K562 (cell line): ENCODE results near the gene DOCK1. TPM values are rescaled to one million over a fixed set of nuclear protein-coding genes. Genes with fewer than 3 reads are reported as not detected.

Source experiments
- ATAC-seq: fragments of 200-7000 bp; cut with Tn5 transposase; 3 replicates; pipeline ENCODE4 v1.9.1; 2020; ENCODE audit warnings: moderate library complexity
- BruUV-seq: library from RNA; stranded (reverse); fragments of 400-500 nt; replicated peaks from 2 replicates; lab custom pipeline; 2021; lab: Mats Ljungman, UMichigan
- CTCF ChIA-PET: fragments of 300-600 bp; formaldehyde crosslinking; extraction: SDS; loops from one replicate; lab custom pipeline; 2021; ENCODE audit warnings: low intra/inter-chr PET ratio; lab: Yijun Ruan, JAX
- POLR2A ChIA-PET: fragments of 300-600, 350-650 bp; sonication (Branson Sonifier 250); formaldehyde crosslinking; extraction: SDS; loops from one replicate; lab custom pipeline; 2021; ENCODE audit warnings: antibody characterized with exemption, inconsistent platforms; lab: Yijun Ruan, JAX
- DNase-seq, 4 experiments: peaks; one replicate each; pipeline versions ENCODE4 v3.0.0 to v3.0.0-alpha.2; 2011 to 2018; ENCODE audit warnings: low spot score in 3 of 4, mixed read lengths in 3 of 4; ENCODE audit errors: extremely low read depth in 1 of 4
- FAIRE-seq: peaks from 2 replicates; lab custom pipeline; 2011; peaks lifted over from hg19 to GRCh38; lab: Jason Lieb, UNC
- H2AFZ ChIP-seq: 2 replicates; pipeline ENCODE4 v1.6.0; 2011; ENCODE audit warnings: low read depth, low read length, control low read depth, inconsistent platforms
- H3K27ac ChIP-seq: fragments of 200-600 bp; 3 replicates; pipeline ENCODE4 v1.8.0; 2011; ENCODE audit warnings: low read depth, mild to moderate bottlenecking, control low read depth, inconsistent platforms, low read length, moderate library complexity, mixed read lengths; ENCODE audit errors: extremely low read depth
- H3K27me3 ChIP-seq, 2 experiments: fragments of 300-600 bp in 1 of 2; 2 replicates in 1 of 2; 3 replicates in 1 of 2; pipeline versions ENCODE4 v1.6.0 to v1.8.0; 2011; ENCODE audit warnings: inconsistent platforms in 2 of 2, low read length in 2 of 2, mild to moderate bottlenecking in 1 of 2, mixed read lengths in 1 of 2, moderate library complexity in 1 of 2; ENCODE audit not compliant: control insufficient read depth in 2 of 2, insufficient read depth in 2 of 2
- H3K36me3 ChIP-seq: fragments of 300-600 bp; 3 replicates; pipeline ENCODE4 v1.8.0; 2011; ENCODE audit warnings: mild to moderate bottlenecking, low read length, inconsistent platforms; ENCODE audit not compliant: control insufficient read depth, insufficient read depth
- H3K4me1 ChIP-seq, 2 experiments: fragments of 200-600 bp in 1 of 2; replicated peaks in 1 of 2; 2 replicates in 1 of 2; 3 replicates in 1 of 2; pipeline versions ENCODE4 v1.5.1 to v1.8.0; 2011; ENCODE audit warnings: inconsistent platforms in 2 of 2, low read length in 2 of 2, mild to moderate bottlenecking in 1 of 2, mixed read lengths in 1 of 2, moderate library complexity in 1 of 2; ENCODE audit not compliant: control insufficient read depth in 2 of 2, insufficient read depth in 2 of 2
- H3K4me2 ChIP-seq: 2 replicates; pipeline ENCODE4 v1.6.1; 2011; ENCODE audit warnings: low read length, control low read depth, inconsistent platforms, mixed read lengths; ENCODE audit not compliant: insufficient read depth
- H3K4me3 ChIP-seq: fragments of 200-600 bp; sonication (generic), shearing (Covaris generic); 2 replicates; pipeline ENCODE4 v1.5.1; 2016; ENCODE audit warnings: control low read depth, inconsistent platforms
- H3K79me2 ChIP-seq: fragments of 200-600 bp; 3 replicates; pipeline ENCODE4 v1.8.0; 2011; ENCODE audit warnings: low read length, inconsistent platforms; ENCODE audit not compliant: control insufficient read depth, insufficient read depth
- H3K9ac ChIP-seq, 2 experiments: 2 replicates each; pipeline versions ENCODE4 v1.6.0 to v1.6.1; 2011; ENCODE audit warnings: low read depth in 2 of 2, low read length in 2 of 2, control low read depth in 1 of 2, inconsistent platforms in 1 of 2, mild to moderate bottlenecking in 1 of 2, mixed read lengths in 1 of 2; ENCODE audit not compliant: insufficient read depth in 1 of 2
- H3K9me1 ChIP-seq: one replicate; pipeline ENCODE4 v1.6.0; 2011; ENCODE audit warnings: inconsistent platforms, mild to moderate bottlenecking, low read length, moderate library complexity; ENCODE audit not compliant: control insufficient read depth, insufficient read depth
- H3K9me3 ChIP-seq: replicated peaks from 2 replicates; pipeline ENCODE4 v1.5.1; 2011; ENCODE audit warnings: low read depth, low read length, inconsistent platforms; ENCODE audit not compliant: control insufficient read depth, insufficient read depth
- H4K20me1 ChIP-seq: replicated peaks from 2 replicates; pipeline ENCODE4 v1.6.1; 2011; ENCODE audit warnings: low read length, inconsistent platforms, mixed read lengths; ENCODE audit not compliant: control insufficient read depth, insufficient read depth
- AFF4 ChIP-seq: sonication (generic); formaldehyde crosslinking; IDR thresholded peaks from 2 replicates; pipeline ENCODE4 v1.8.0; 2023; ENCODE audit warnings: mild to moderate bottlenecking, missing genetic modification reagents
- GTF2B ChIP-seq: IDR thresholded peaks from 2 replicates; pipeline ENCODE4 v1.6.1; 2011; ENCODE audit not compliant: insufficient read length; ENCODE audit errors: extremely low read depth
- HNRNPLL ChIP-seq: fragments of 200-400 bp; formaldehyde crosslinking; IDR thresholded peaks from 2 replicates; pipeline ENCODE4 v1.6.1; 2017; ENCODE audit warnings: low read length, low read depth, mild to moderate bottlenecking; ENCODE audit not compliant: poor library complexity, severe bottlenecking
- IFI16 ChIP-seq: fragments of 250-450 bp; sonication (Bioruptor Pico); IDR thresholded peaks from 2 replicates; pipeline ENCODE4 v2.1.2; 2022; ENCODE audit warnings: mild to moderate bottlenecking, inconsistent platforms
- NCOA2 ChIP-seq, 2 experiments: fragments of 450-650 bp; IDR thresholded peaks; 2 replicates each; pipeline ENCODE4 v1.6.1; 2018; ENCODE audit warnings: mild to moderate bottlenecking in 2 of 2, moderate library complexity in 1 of 2; ENCODE audit not compliant: partially characterized antibody in 2 of 2
- PTBP1 ChIP-seq: fragments of 200-400 bp; formaldehyde crosslinking; IDR thresholded peaks from 2 replicates; pipeline ENCODE4 v1.6.1; 2017; ENCODE audit warnings: low read depth, low read length
- SMAD3 ChIP-seq: fragments of 450-650 bp; formaldehyde crosslinking; conservative IDR thresholded peaks from 2 replicates; pipeline ENCODE4 v1.4.0; 2020; ENCODE audit warnings: mild to moderate bottlenecking
- ZBED1 ChIP-seq: IDR thresholded peaks from 2 replicates; pipeline ENCODE4 v1.6.1; 2014
- WGBS: fragments of 100-300 bp; shearing (Covaris generic); methylation state at CpG from one replicate; pipeline ENCODE4 v1.1.6; 2016; ENCODE audit warnings: low coverage, mixed read lengths; ENCODE audit not compliant: insufficient coverage; ENCODE audit errors: missing lambda C conversion rate; 5-methylcytosine and 5-hydroxymethylcytosine counted together
- in situ Hi-C: fragments of 300-500 bp; cut with MboI; formaldehyde crosslinking; loops from 4 replicates; pipeline ENCODE4 v1.15.0; 2018; ENCODE audit warnings: inconsistent platforms, mixed read lengths
- intact Hi-C: fragments of 100-400 bp; cut with micrococcal nuclease; formaldehyde crosslinking; loops from 2 replicates; pipeline ENCODE4 v1.14.2; 2022
- polyA plus RNA-seq, 8 experiments: library from polyadenylated mRNA; depleted of rRNA in 4 of 8; stranded (reverse) in 5 of 8; unstranded in 3 of 8; fragments of >200 nt; fragmentation: Nextera tagmentation in 2 of 8; fragmentation: Illumina TruSeq in 1 of 8; extraction: Ambion mirVana in 2 of 8; extraction: Trizol in 1 of 8; gene quantifications; 2 replicates each; pipeline versions ENCODE4 v1.2.1 to v1.2.3, GENCODE V29; 2011 to 2014; ENCODE audit warnings: inconsistent platforms in 1 of 8, missing spikeins in 1 of 8
- total RNA-seq, 7 experiments: library from RNA; depleted of rRNA in 6 of 7; stranded (reverse); fragments of >200 nt in 6 of 7; fragmentation: Illumina TruSeq in 2 of 7; extraction: Trizol in 2 of 7; gene quantifications; 2 replicates each; pipeline versions ENCODE4 v1.2.1 to v1.2.3, GENCODE V29; 2011 to 2021; ENCODE audit warnings: low replicate concordance in 1 of 7
- TF ChIP-seq, protein P1 (sequence below): fragments of 250-450 bp; sonication (Bioruptor Pico); IDR thresholded peaks from 2 replicates; pipeline ENCODE4 v1.8.0; 2021; ENCODE audit warnings: borderline replicate concordance, mild to moderate bottlenecking, moderate library complexity; ENCODE audit not compliant: poor library complexity, severe bottlenecking
- TF ChIP-seq, protein P2 (sequence below): sonication (generic); formaldehyde crosslinking; IDR thresholded peaks from 2 replicates; pipeline ENCODE4 v1.9.0; 2022; ENCODE audit warnings: mild to moderate bottlenecking, missing genetic modification reagents

DOCK1 gene
- total and polyA plus RNA-seq, 9 of the 15 experiments (the other 6 are each of a cell fraction or from before 2014, with no cell fraction given), result 0.31 TPM; not detected in 8

- ChIA-PET CTCF (no interaction called here), POLR2A (no interaction called here)
- ATAC-seq (no peak), FAIRE-seq (no peak), DNase-seq (no peak)
- Histone ChIP-seq H3K9ac (no peak overlapping the region), H3K36me3 (no peaks in the 10 kb centered on the region), H3K9me1 (no peaks in the 10 kb centered on the region), H3K9me3 (no peaks in the 10 kb centered on the region), H3K79me2 (no peaks in the 10 kb centered on the region), H3K4me1 (no peaks in the 10 kb centered on the region), H3K4me3 (no peak overlapping the region), H4K20me1 (no peaks in the 10 kb centered on the region), H3K4me2 (no peak overlapping the region), H3K27ac (no peak overlapping the region), H3K27me3 (no peaks in the 10 kb centered on the region; a peak in 1 of 5 replicates), H2AFZ (no peak overlapping the region)
- TF ChIP-seq SMAD3 (CRISPR knock-in tag) (no peak), HNRNPLL (no peak), AFF4 (CRISPR knock-in tag) (no peak), IFI16 (CRISPR knock-in tag) (no peak), ZBED1 (no peak), GTF2B (no peak), PTBP1 (no peak), NCOA2 (IDR thresholded peaks at IDR 0.05; ENCODE audit: partially characterized antibody in 2 of 2) (no peak)
- TF ChIP-seq, protein P1, sequence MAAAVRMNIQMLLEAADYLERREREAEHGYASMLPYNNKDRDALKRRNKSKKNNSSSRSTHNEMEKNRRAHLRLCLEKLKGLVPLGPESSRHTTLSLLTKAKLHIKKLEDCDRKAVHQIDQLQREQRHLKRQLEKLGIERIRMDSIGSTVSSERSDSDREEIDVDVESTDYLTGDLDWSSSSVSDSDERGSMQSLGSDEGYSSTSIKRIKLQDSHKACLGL (CRISPR knock-in tag), result no peak
- TF ChIP-seq, protein P2, sequence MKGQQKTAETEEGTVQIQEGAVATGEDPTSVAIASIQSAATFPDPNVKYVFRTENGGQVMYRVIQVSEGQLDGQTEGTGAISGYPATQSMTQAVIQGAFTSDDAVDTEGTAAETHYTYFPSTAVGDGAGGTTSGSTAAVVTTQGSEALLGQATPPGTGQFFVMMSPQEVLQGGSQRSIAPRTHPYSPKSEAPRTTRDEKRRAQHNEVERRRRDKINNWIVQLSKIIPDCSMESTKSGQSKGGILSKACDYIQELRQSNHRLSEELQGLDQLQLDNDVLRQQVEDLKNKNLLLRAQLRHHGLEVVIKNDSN (CRISPR knock-in tag), result no peak
- BruUV-seq, result no TSS peak
- intact Hi-C loops, result no loop called here
- 0% methylated on average over 11 of the region's 12 CpGs for WGBS
- in situ Hi-C loops, result no loop called here
These were observed 510.8 kb downstream of the DOCK1 start for GRCh38 chr10:127415901-127416581.
